H9 (cell line): ENCODE data around the gene QPRT. TPM values are rescaled to one million over a fixed set of nuclear protein-coding genes. Genes with fewer than 3 reads are reported as not detected.

ENCODE experiments used
- DNase-seq: peaks from one replicate; pipeline ENCODE4 v3.0.0-alpha.2; 2017
- H2AFZ ChIP-seq: one replicate; pipeline ENCODE4 v1.6.1; 2013; ENCODE audit warnings: mild to moderate bottlenecking, low read length, control low read depth, moderate library complexity
- H2AK5ac ChIP-seq: 2 replicates; pipeline ENCODE4 v1.6.1; 2013; ENCODE audit warnings: low read length, control low read depth, mixed read lengths; ENCODE audit not compliant: insufficient read length
- H2BK120ac ChIP-seq: one replicate; pipeline ENCODE4 v1.6.1; 2013; ENCODE audit warnings: low read depth, mild to moderate bottlenecking, low read length, control low read depth, inconsistent platforms; ENCODE audit not compliant: poor library complexity, severe bottlenecking
- H2BK12ac ChIP-seq: 2 replicates; pipeline ENCODE4 v1.6.1; 2013; ENCODE audit warnings: low read length, control low read depth, mixed read lengths, low read depth; ENCODE audit not compliant: insufficient read length
- H2BK15ac ChIP-seq: 2 replicates; pipeline ENCODE4 v1.6.1; 2013; ENCODE audit warnings: low read depth, low read length, control low read depth
- H2BK20ac ChIP-seq: one replicate; pipeline ENCODE4 v1.6.1; 2013; ENCODE audit warnings: low read depth, mild to moderate bottlenecking, low read length, control low read depth, inconsistent platforms; ENCODE audit not compliant: poor library complexity, severe bottlenecking
- H2BK5ac ChIP-seq: 2 replicates; pipeline ENCODE4 v1.6.1; 2013; ENCODE audit warnings: low read length, control low read depth, mixed read lengths; ENCODE audit not compliant: insufficient read length
- H3K14ac ChIP-seq: 2 replicates; pipeline ENCODE4 v1.6.1; 2013; ENCODE audit warnings: low read length, control low read depth; ENCODE audit not compliant: insufficient read depth
- H3K18ac ChIP-seq: 2 replicates; pipeline ENCODE4 v1.6.1; 2013; ENCODE audit warnings: low read depth, mild to moderate bottlenecking, mixed read lengths, low read length, control low read depth; ENCODE audit not compliant: insufficient read length
- H3K23ac ChIP-seq: 2 replicates; pipeline ENCODE4 v1.6.1; 2013; ENCODE audit warnings: low read length, control low read depth, mixed read lengths, low read depth; ENCODE audit not compliant: insufficient read length
- H3K23me2 ChIP-seq: 2 replicates; pipeline ENCODE4 v1.6.1; 2013; ENCODE audit warnings: low read depth, mild to moderate bottlenecking, mixed read lengths, low read length, control low read depth; ENCODE audit not compliant: insufficient read length, poor library complexity, severe bottlenecking
- H3K27ac ChIP-seq: 2 replicates; pipeline ENCODE4 v1.5.1; 2013; ENCODE audit warnings: low read length, control low read depth, mixed read lengths, low read depth; ENCODE audit not compliant: insufficient read length
- H3K27me3 ChIP-seq: 2 replicates; pipeline ENCODE4 v1.6.1; 2013; ENCODE audit warnings: low read length, control low read depth, inconsistent platforms; ENCODE audit not compliant: insufficient read depth
- H3K4ac ChIP-seq: 2 replicates; pipeline ENCODE4 v1.6.1; 2013; ENCODE audit warnings: low read depth, mild to moderate bottlenecking, control low read depth, inconsistent platforms, low read length, moderate library complexity
- H3K4me1 ChIP-seq: 2 replicates; pipeline ENCODE4 v1.6.1; 2013; ENCODE audit warnings: low read length, control low read depth, inconsistent platforms; ENCODE audit not compliant: insufficient read depth
- H3K4me2 ChIP-seq: 2 replicates; pipeline ENCODE4 v1.6.1; 2013; ENCODE audit warnings: low read length, control low read depth, mixed read lengths; ENCODE audit not compliant: insufficient read length, insufficient read depth
- H3K56ac ChIP-seq: 2 replicates; pipeline ENCODE4 v1.6.1; 2013; ENCODE audit warnings: low read depth, mild to moderate bottlenecking, mixed read lengths, low read length, control low read depth; ENCODE audit not compliant: insufficient read length
- H3K79me1 ChIP-seq: 2 replicates; pipeline ENCODE4 v1.6.1; 2013; ENCODE audit warnings: low read depth, mild to moderate bottlenecking, moderate library complexity, low read length, control low read depth, inconsistent platforms; ENCODE audit not compliant: insufficient read depth, poor library complexity, severe bottlenecking
- H3K79me2 ChIP-seq: 2 replicates; pipeline ENCODE4 v1.6.1; 2013; ENCODE audit warnings: low read length, control low read depth, inconsistent platforms; ENCODE audit not compliant: insufficient read depth
- H3K9ac ChIP-seq: 2 replicates; pipeline ENCODE4 v1.6.1; 2013; ENCODE audit warnings: low read length, control low read depth, mixed read lengths; ENCODE audit not compliant: insufficient read length; ENCODE audit errors: extremely low read depth
- H3K9me3 ChIP-seq: one replicate; pipeline ENCODE4 v1.6.1; 2013; ENCODE audit warnings: low read depth, low read length, inconsistent platforms; ENCODE audit not compliant: control insufficient read depth
- H3T11ph ChIP-seq: one replicate; pipeline ENCODE4 v1.6.1; 2013; ENCODE audit warnings: mild to moderate bottlenecking, low read length, control low read depth, inconsistent platforms
- H4K20me1 ChIP-seq: one replicate; pipeline ENCODE4 v1.6.1; 2013; ENCODE audit not compliant: control insufficient read depth, insufficient read length, insufficient read depth
- H4K5ac ChIP-seq: 2 replicates; pipeline ENCODE4 v1.6.1; 2013; ENCODE audit warnings: low read depth, mild to moderate bottlenecking, mixed read lengths, low read length, control low read depth; ENCODE audit not compliant: insufficient read length
- H4K8ac ChIP-seq: replicated peaks from 2 replicates; pipeline ENCODE4 v1.6.1; 2013; ENCODE audit warnings: low read length, control low read depth, mixed read lengths, low read depth; ENCODE audit not compliant: insufficient read length
- H4K91ac ChIP-seq: 2 replicates; pipeline ENCODE4 v1.6.1; 2013; ENCODE audit warnings: low read depth, mild to moderate bottlenecking, moderate library complexity, mixed read lengths, low read length, control low read depth; ENCODE audit not compliant: insufficient read length
- H3K27ac Mint-ChIP-seq, 3 experiments: 2 replicates in 2 of 3; 3 replicates in 1 of 3; pipeline ENCODE4 v1.8.0; 2020 to 2021; ENCODE audit warnings: mixed read lengths in 3 of 3, mild to moderate bottlenecking in 1 of 3, moderate library complexity in 1 of 3
- H3K27me3 Mint-ChIP-seq: 2 replicates; pipeline ENCODE4 v1.8.0; 2021; ENCODE audit warnings: low read depth, mild to moderate bottlenecking, moderate library complexity, mixed read lengths
- H3K36me3 Mint-ChIP-seq, 3 experiments: 2 replicates in 2 of 3; 3 replicates in 1 of 3; pipeline ENCODE4 v1.8.0; 2020 to 2021; ENCODE audit warnings: low read depth in 3 of 3, mixed read lengths in 3 of 3; ENCODE audit not compliant: insufficient read depth in 1 of 3
- H3K4me1 Mint-ChIP-seq, 2 experiments: 2 replicates each; pipeline ENCODE4 v1.8.0; 2020; ENCODE audit warnings: mixed read lengths in 2 of 2
- H3K4me3 Mint-ChIP-seq, 2 experiments: 2 replicates in 1 of 2; 3 replicates in 1 of 2; pipeline ENCODE4 v1.8.0; 2020 to 2021; ENCODE audit warnings: mild to moderate bottlenecking in 2 of 2, mixed read lengths in 2 of 2, moderate library complexity in 1 of 2
- H3K9me3 Mint-ChIP-seq, 2 experiments: 2 replicates in 1 of 2; 3 replicates in 1 of 2; pipeline ENCODE4 v1.8.0; 2020; ENCODE audit warnings: mild to moderate bottlenecking in 2 of 2, mixed read lengths in 2 of 2, moderate library complexity in 1 of 2
- CTCF ChIP-seq: fragments of 200-600 bp; sonication (generic); conservative IDR thresholded peaks from 3 replicates; pipeline ENCODE4 v1.8.0; 2021; ENCODE audit warnings: antibody characterized with exemption, mild to moderate bottlenecking
- WGBS: extraction: QIAGEN DNeasy Blood & Tissue Kit; methylation state at CpG from one replicate; pipeline ENCODE4 v1.1.7; 2013; ENCODE audit warnings: missing lambda C conversion rate, low lambda C conversion rate, mixed read lengths; ENCODE audit not compliant: insufficient read length; ENCODE audit errors: extremely low coverage; 5-methylcytosine and 5-hydroxymethylcytosine counted together
- total RNA-seq: library from RNA; stranded (reverse); gene quantifications from 2 replicates; pipeline ENCODE4 v1.2.1, GENCODE V29; 2021

Gene QPRT
- total RNA-seq, 1 experiment from 2014 or later, result 107 TPM

- Mint-ChIP-seq H3K4me1 (peaks cover 35 to 36% of the 10 kb centered on the region in 2 experiments), H3K4me3 (no peak overlapping the region), H3K27ac (no peak overlapping the region; a peak in 1 of 7 replicates), H3K9me3 (peaks cover 0 to 3% of the 10 kb centered on the region in 2 experiments; a peak in 2 of 5 replicates), H3K36me3 (peaks cover 52 to 68% (median 56%) of the 10 kb centered on the region in 3 experiments), H3K27me3 (no peaks in the 10 kb centered on the region)
- no peak overlapping the region for H2BK15ac ChIP-seq
- no peak overlapping the region for H2BK5ac ChIP-seq
- no peak overlapping the region for H4K91ac ChIP-seq
- H3K4ac ChIP-seq, result no peak overlapping the region
- H3K27me3 ChIP-seq, result no peaks in the 10 kb centered on the region
- H4K20me1 ChIP-seq, result no peaks in the 10 kb centered on the region
- H3K4me1 ChIP-seq, result peaks cover 2% of the 10 kb centered on the region; the same call in 1 of the 2 replicates
- H2AK5ac ChIP-seq, result no peak overlapping the region
- H2AFZ ChIP-seq, result no peak overlapping the region
- H3K27ac ChIP-seq, result no peak overlapping the region
- H3T11ph ChIP-seq, result no peak overlapping the region
- DNase-seq, result no peak
- H2BK120ac ChIP-seq, result no peak overlapping the region
- H4K5ac ChIP-seq, result no peak overlapping the region
- WGBS, result no CpG with 5 or more reads among the region's 4 CpGs
- H3K79me2 ChIP-seq, result peaks cover 14% of the 10 kb centered on the region; the same call in 1 of the 2 replicates
- H3K18ac ChIP-seq, result no peak overlapping the region
- peaks cover 5% of the 10 kb centered on the region for H3K79me1 ChIP-seq
- H3K56ac ChIP-seq, result no peak overlapping the region
- no peak overlapping the region for H3K4me2 ChIP-seq
- no peak overlapping the region for H3K9ac ChIP-seq
- no peak for TF ChIP-seq CTCF
- H3K23me2 ChIP-seq, result peaks cover 11% of the 10 kb centered on the region
- no peak overlapping the region for H2BK12ac ChIP-seq
- H3K14ac ChIP-seq, result no peak overlapping the region
- no peak overlapping the region for H2BK20ac ChIP-seq
- no peaks in the 10 kb centered on the region for H3K9me3 ChIP-seq
- no peak overlapping the region for H4K8ac ChIP-seq
- H3K23ac ChIP-seq, result no peak overlapping the region
Measured at GRCh38 chr16:29712809-29713208, 33.8 kb downstream of the QPRT start.
